Fibroblast of lung (primary cell): Measurements from ENCODE around the gene PRSS21. TPM values are rescaled to one million over a fixed set of nuclear protein-coding genes. Genes with fewer than 3 reads are reported as not detected.

Source experiments
- DNase-seq, 2 donors: peaks; one replicate each; pipeline versions ENCODE4 v3.0.0 to v3.0.0-alpha.2; 2010; ENCODE audit warnings: low read depth in 2 of 2
- H2AFZ ChIP-seq: 2 replicates; pipeline ENCODE4 v1.5.1; 2012; ENCODE audit warnings: low read length, control low read depth, inconsistent platforms
- H3K27ac ChIP-seq: 2 replicates; pipeline ENCODE4 v1.5.1; 2011; ENCODE audit warnings: low read length, control low read depth; ENCODE audit not compliant: insufficient read depth
- H3K27me3 ChIP-seq: 2 replicates; pipeline ENCODE4 v1.5.1; 2011; ENCODE audit warnings: mild to moderate bottlenecking, low read length; ENCODE audit not compliant: control insufficient read depth, insufficient read depth
- H3K36me3 ChIP-seq: 2 replicates; pipeline ENCODE4 v1.5.1; 2011; ENCODE audit warnings: low read length; ENCODE audit not compliant: control insufficient read depth, insufficient read depth
- H3K4me1 ChIP-seq: 2 replicates; pipeline ENCODE4 v1.5.1; 2011; ENCODE audit warnings: low read length; ENCODE audit not compliant: control insufficient read depth, insufficient read depth; ENCODE audit errors: extremely low read depth
- H3K4me2 ChIP-seq: 2 replicates; pipeline ENCODE4 v1.5.1; 2011; ENCODE audit warnings: low read length, control low read depth; ENCODE audit not compliant: insufficient read depth; ENCODE audit errors: extremely low read depth
- H3K4me3 ChIP-seq, 4 experiments: fragments of 200-600 bp in 1 of 4; sonication (generic) in 1 of 4; replicated peaks in 1 of 4; 2 replicates each; pipeline ENCODE4 v1.5.1; 2011 to 2016; ENCODE audit warnings: low read length in 4 of 4, low read depth in 3 of 4, mild to moderate bottlenecking in 3 of 4, control low read depth in 2 of 4, inconsistent platforms in 1 of 4, mixed read lengths in 1 of 4; ENCODE audit not compliant: insufficient read depth in 1 of 4; ENCODE audit errors: control extremely low read depth in 1 of 4
- H3K79me2 ChIP-seq: 2 replicates; pipeline ENCODE4 v1.5.1; 2012; ENCODE audit warnings: mild to moderate bottlenecking, low read length, inconsistent platforms; ENCODE audit not compliant: control insufficient read depth, insufficient read depth
- H3K9ac ChIP-seq: 2 replicates; pipeline ENCODE4 v1.5.1; 2011; ENCODE audit warnings: mild to moderate bottlenecking, low read length, control low read depth; ENCODE audit not compliant: insufficient read depth
- H3K9me3 ChIP-seq: 2 replicates; pipeline ENCODE4 v1.5.1; 2012; ENCODE audit warnings: low read depth, low read length; ENCODE audit not compliant: control insufficient read depth, insufficient read depth
- H4K20me1 ChIP-seq: 2 replicates; pipeline ENCODE4 v1.5.1; 2011; ENCODE audit warnings: low read length; ENCODE audit not compliant: control insufficient read depth, insufficient read depth; ENCODE audit errors: extremely low read depth
- EZH2 ChIP-seq: IDR thresholded peaks from 2 replicates; pipeline ENCODE4 v1.5.1; 2012; ENCODE audit warnings: low read length, control low read depth, mild to moderate bottlenecking; ENCODE audit errors: missing control alignments
- polyA plus RNA-seq, 2 donors: library from polyadenylated mRNA; depleted of rRNA in 1 of 2; stranded (reverse) in 1 of 2; unstranded in 1 of 2; fragments of >200 nt; gene quantifications; 2 replicates each; pipeline ENCODE4 v1.2.1, GENCODE V29; 2011 to 2012; ENCODE audit warnings: missing spikeins in 1 of 2
- total RNA-seq: library from RNA; depleted of rRNA; stranded (reverse); fragments of >200 nt; gene quantifications from 2 replicates; pipeline ENCODE4 v1.2.1, GENCODE V29; 2014
- TF ChIP-seq, protein P1 (sequence below), 2 donors: IDR thresholded peaks in 1 of 2; conservative IDR thresholded peaks in 1 of 2; 1 replicate in 1 of 2; 2 replicates in 1 of 2; pipeline ENCODE4 v1.5.1; 2011 to 2012; ENCODE audit warnings: low read length in 2 of 2, control low read depth in 1 of 2, inconsistent platforms in 1 of 2, low read depth in 1 of 2, mild to moderate bottlenecking in 1 of 2

The PRSS21 gene
- total and polyA plus RNA-seq, 2 donors (not counting 1 experiment from before 2014, with no cell fraction given): 0.17 to 0.22 TPM

DNA sequence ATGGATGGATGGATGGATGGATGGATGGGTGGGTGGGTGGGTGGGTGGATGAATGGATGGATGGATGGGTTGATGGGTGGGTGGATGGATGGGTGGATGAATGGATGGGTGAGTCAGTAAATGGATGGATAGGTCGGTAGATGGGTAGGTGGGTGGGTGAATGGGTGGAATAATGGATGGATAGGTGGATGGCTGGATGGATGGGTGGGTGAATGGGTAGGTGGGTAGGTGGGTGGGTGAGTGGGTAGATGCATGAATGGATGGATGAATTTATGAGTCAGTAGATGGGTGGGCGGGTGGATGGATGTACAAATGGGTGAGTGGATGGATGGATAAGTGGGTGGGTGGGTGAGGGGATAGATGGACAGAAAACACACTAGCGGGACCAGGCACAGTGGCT is 17.9 kb downstream of the PRSS21 start:
- Histone ChIP-seq H3K4me3 (no peak overlapping the region), H3K4me1 (peaks cover 7% of the 10 kb centered on the region), H2AFZ (no peak overlapping the region), H4K20me1 (no peaks in the 10 kb centered on the region), H3K9me3 (no peaks in the 10 kb centered on the region), H3K27ac (no peak overlapping the region), H3K27me3 (no peaks in the 10 kb centered on the region), H3K4me2 (no peak overlapping the region), H3K9ac (no peak overlapping the region), H3K79me2 (no peaks in the 10 kb centered on the region), H3K36me3 (no peaks in the 10 kb centered on the region)
- DNase-seq: no peak
- TF ChIP-seq, protein P1, sequence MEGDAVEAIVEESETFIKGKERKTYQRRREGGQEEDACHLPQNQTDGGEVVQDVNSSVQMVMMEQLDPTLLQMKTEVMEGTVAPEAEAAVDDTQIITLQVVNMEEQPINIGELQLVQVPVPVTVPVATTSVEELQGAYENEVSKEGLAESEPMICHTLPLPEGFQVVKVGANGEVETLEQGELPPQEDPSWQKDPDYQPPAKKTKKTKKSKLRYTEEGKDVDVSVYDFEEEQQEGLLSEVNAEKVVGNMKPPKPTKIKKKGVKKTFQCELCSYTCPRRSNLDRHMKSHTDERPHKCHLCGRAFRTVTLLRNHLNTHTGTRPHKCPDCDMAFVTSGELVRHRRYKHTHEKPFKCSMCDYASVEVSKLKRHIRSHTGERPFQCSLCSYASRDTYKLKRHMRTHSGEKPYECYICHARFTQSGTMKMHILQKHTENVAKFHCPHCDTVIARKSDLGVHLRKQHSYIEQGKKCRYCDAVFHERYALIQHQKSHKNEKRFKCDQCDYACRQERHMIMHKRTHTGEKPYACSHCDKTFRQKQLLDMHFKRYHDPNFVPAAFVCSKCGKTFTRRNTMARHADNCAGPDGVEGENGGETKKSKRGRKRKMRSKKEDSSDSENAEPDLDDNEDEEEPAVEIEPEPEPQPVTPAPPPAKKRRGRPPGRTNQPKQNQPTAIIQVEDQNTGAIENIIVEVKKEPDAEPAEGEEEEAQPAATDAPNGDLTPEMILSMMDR (conservative IDR thresholded peaks at IDR 0.05 in 1 of 2, IDR thresholded peaks at IDR 0.05 in 1 of 2; ENCODE audit: low read depth in 1 of 2, low read length in 2 of 2): no peak
- no peak for TF ChIP-seq EZH2

DNA sequence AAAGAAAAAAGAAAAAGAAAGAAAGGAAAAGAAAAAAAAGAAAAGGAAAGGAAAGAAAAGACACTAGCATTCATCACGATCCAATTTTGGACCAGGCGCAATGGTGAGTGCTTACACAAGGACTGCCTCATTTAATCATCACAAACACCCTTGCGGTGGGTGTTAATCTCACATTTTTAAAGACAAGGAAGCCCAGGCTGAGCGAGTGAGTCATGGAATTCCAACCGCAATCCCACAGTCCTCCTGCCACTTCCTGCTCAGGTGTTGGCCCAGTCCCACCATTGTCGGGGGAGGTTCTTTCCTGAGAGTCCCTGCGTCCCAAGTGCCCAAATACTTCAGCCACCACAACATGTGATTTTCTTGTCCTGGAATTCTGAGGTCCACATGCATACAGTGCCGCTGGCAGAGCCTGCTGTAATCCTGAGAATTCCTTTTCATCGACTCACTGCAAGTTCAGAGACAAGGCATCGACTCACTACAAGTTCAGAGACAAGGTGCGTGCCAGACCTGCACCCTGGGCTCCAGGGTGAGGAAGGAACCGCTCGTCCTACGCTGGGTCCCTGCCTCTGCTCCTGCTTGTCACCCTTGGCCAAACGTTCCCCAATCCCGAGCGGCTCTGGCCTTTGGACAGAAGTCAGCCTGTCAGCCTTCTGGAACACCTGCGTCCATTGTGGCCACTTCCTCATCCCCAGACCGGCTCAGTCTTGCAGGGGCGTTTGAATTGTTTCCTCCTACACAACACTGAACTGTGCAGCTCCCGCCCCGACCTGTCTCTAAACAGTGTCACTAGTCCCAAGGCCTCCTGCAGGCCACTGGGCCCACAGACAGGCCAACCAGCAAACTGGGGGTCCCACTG is 18.8 kb downstream of the PRSS21 start:
- no peak overlapping the region for H3K27ac ChIP-seq
- TF ChIP-seq, protein P1 (conservative IDR thresholded peaks at IDR 0.05 in 1 of 2, IDR thresholded peaks at IDR 0.05 in 1 of 2; ENCODE audit: low read depth in 1 of 2, low read length in 2 of 2): no peak
- TF ChIP-seq EZH2: no peak
- peak overlapping the region; percentile 72 for H3K4me2 ChIP-seq
- DNase-seq: peak; percentile 70 to 100
- no peaks in the 10 kb centered on the region for H3K27me3 ChIP-seq
- H3K9me3 ChIP-seq: no peaks in the 10 kb centered on the region
- H4K20me1 ChIP-seq: no peaks in the 10 kb centered on the region
- H3K36me3 ChIP-seq: no peaks in the 10 kb centered on the region
- no peaks in the 10 kb centered on the region for H3K79me2 ChIP-seq
- H3K9ac ChIP-seq: no peak overlapping the region
- H2AFZ ChIP-seq: no peak overlapping the region
- peak overlapping the region in 1 of 4 experiments; percentile 1 for H3K4me3 ChIP-seq
- peaks cover 7% of the 10 kb centered on the region for H3K4me1 ChIP-seq

- no peaks in the 10 kb centered on the region for H4K20me1 ChIP-seq
- no peaks in the 10 kb centered on the region for H3K79me2 ChIP-seq
- H3K9ac ChIP-seq: no peak overlapping the region
- H3K4me2 ChIP-seq: no peak overlapping the region
- H3K36me3 ChIP-seq: no peaks in the 10 kb centered on the region
- TF ChIP-seq, protein P1 (conservative IDR thresholded peaks at IDR 0.05 in 1 of 2, IDR thresholded peaks at IDR 0.05 in 1 of 2; ENCODE audit: low read depth in 1 of 2, low read length in 2 of 2): no peak
- no peak for TF ChIP-seq EZH2
- H3K27me3 ChIP-seq: no peaks in the 10 kb centered on the region
- peak in 1 of 2 donors; percentile 21 for DNase-seq
- no peaks in the 10 kb centered on the region for H3K9me3 ChIP-seq
- H3K4me3 ChIP-seq: no peak overlapping the region
- no peak overlapping the region for H3K27ac ChIP-seq
- H3K4me1 ChIP-seq: peaks cover 7% of the 10 kb centered on the region
- H2AFZ ChIP-seq: no peak overlapping the region
Measured at GRCh38 chr16:2836646-2837508, 19.8 kb downstream of the PRSS21 start.
